Ammon's horn (tissue), 1 donor: ENCODE measurements around the gene FAM13A.
A peak's percentile ranks its signal among the peaks of the same experiment; 100 is the strongest.
"Not testable (repeated sequence)": the region's sequence is repeated elsewhere in the genome, so short reads cannot be mapped to it uniquely, and the experiment has no call there.

ENCODE experiments used
- DNase-seq: peaks from one replicate; pipeline ENCODE4 v3.0.0-alpha.2; 2016; ENCODE audit warnings: low spot score

FAM13A gene

GRCh38 chr4:89056953-89057398 lies at the start of gene FAM13A:
FAM13A (minus strand) TSS chr4:89057185; CDS start chr4:89056964, 221 bp downstream.
- DNase-seq, result peak; percentile 90

GRCh38 chr4:89105726-89106125 lies 48.7 kb upstream of the FAM13A start:
- no peak for DNase-seq

- peak; percentile 12 for DNase-seq
Measured at GRCh38 chr4:89101256-89102161, 44.5 kb upstream of the FAM13A start.

- DNase-seq, result no peak
Measured at GRCh38 chr4:89100853-89101252, 43.9 kb upstream of the FAM13A start.

GRCh38 chr4:89099471-89099870 lies 42.5 kb upstream of the FAM13A start:
- no peak for DNase-seq

- DNase-seq, result no peak
Measured at GRCh38 chr4:89099034-89099433, 42.0 kb upstream of the FAM13A start.

GRCh38 chr4:89078300-89078699 lies 21.3 kb upstream of the FAM13A start:
- DNase-seq, result no peak

- DNase-seq, result no peak
Measured at GRCh38 chr4:89077761-89078160, 20.8 kb upstream of the FAM13A start.

GRCh38 chr4:89072921-89073320 lies 15.9 kb upstream of the FAM13A start:
- no peak for DNase-seq

- DNase-seq, result no peak
Measured at GRCh38 chr4:89071311-89071710, 14.3 kb upstream of the FAM13A start.

GRCh38 chr4:89070041-89070440 lies 13.1 kb upstream of the FAM13A start:
- DNase-seq, result no peak

- DNase-seq, result no peak
Measured at GRCh38 chr4:89069481-89069880, 12.5 kb upstream of the FAM13A start.

GRCh38 chr4:89067417-89067816 lies 10.4 kb upstream of the FAM13A start:
- DNase-seq, result no peak

GRCh38 chr4:89064848-89065247 lies 7.9 kb upstream of the FAM13A start:
- DNase-seq, result no peak

- not testable (repeated sequence) for DNase-seq
Measured at GRCh38 chr4:89057844-89058243, 859 bp upstream of the FAM13A start.

GRCh38 chr4:89056292-89056952 lies 563 bp downstream of the FAM13A start:
- no peak for DNase-seq

GRCh38 chr4:89055157-89056080 lies 1.6 kb downstream of the FAM13A start:
- DNase-seq, result no peak

GRCh38 chr4:89054627-89055026 lies 2.4 kb downstream of the FAM13A start:
- DNase-seq, result no peak

- DNase-seq, result no peak
Measured at GRCh38 chr4:89049853-89050252, 7.1 kb downstream of the FAM13A start.

- no peak for DNase-seq
Measured at GRCh38 chr4:89048906-89049601, 7.9 kb downstream of the FAM13A start.

- DNase-seq, result no peak
Measured at GRCh38 chr4:89044147-89044900, 12.7 kb downstream of the FAM13A start.
